Caco-2 (cell line): ENCODE results near the gene TMEM184C. TPM values are rescaled to one million over a fixed set of nuclear protein-coding genes. Genes with fewer than 3 reads are reported as not detected.

Source experiments
- BruUV-seq: library from RNA; stranded (reverse); fragments of 400-500 nt; replicated peaks from 2 replicates; lab custom pipeline; 2021; lab: Mats Ljungman, UMichigan
- CTCF ChIA-PET: fragments of 300-600 bp; sonication (Branson Sonifier 250); formaldehyde crosslinking; loops from one replicate; lab custom pipeline; 2022; ENCODE audit warnings: antibody characterized with exemption; lab: Charles Lee
- POLR2A ChIA-PET: fragments of 300-600 bp; sonication (Branson Sonifier 250); formaldehyde crosslinking; loops from one replicate; lab custom pipeline; 2022; ENCODE audit warnings: antibody characterized with exemption; lab: Charles Lee
- DNase-seq, 2 experiments: peaks; one replicate each; pipeline versions ENCODE4 v3.0.0 to v3.0.0-alpha.2; 2020 to 2022
- H3K27me3 ChIP-seq: replicated peaks from 2 replicates; pipeline ENCODE4 v1.6.0; 2011; ENCODE audit warnings: low read length; ENCODE audit not compliant: control insufficient read depth, insufficient read depth
- H3K36me3 ChIP-seq: 2 replicates; pipeline ENCODE4 v1.5.1; 2011; ENCODE audit warnings: low read length; ENCODE audit not compliant: control insufficient read depth, insufficient read depth
- H3K4me1 ChIP-seq: fragments of 250-450 bp; sonication (Bioruptor Pico); 2 replicates; pipeline ENCODE4 v1.5.1; 2020; ENCODE audit warnings: mild to moderate bottlenecking
- H3K4me3 ChIP-seq: 2 replicates; pipeline ENCODE4 v1.5.1; 2011; ENCODE audit warnings: low read depth, mild to moderate bottlenecking, control low read depth, low read length
- H3K9me3 ChIP-seq: fragments of 250-450 bp; sonication (Bioruptor Pico); 2 replicates; pipeline ENCODE4 v1.5.1; 2020; ENCODE audit warnings: mild to moderate bottlenecking, moderate library complexity
- H3K27ac Mint-ChIP-seq: one replicate; pipeline ENCODE4 v1.8.0; 2022; ENCODE audit warnings: mixed read lengths; ENCODE audit not compliant: unreplicated experiment
- H3K27me3 Mint-ChIP-seq: one replicate; pipeline ENCODE4 v1.8.0; 2022; ENCODE audit warnings: mixed read lengths; ENCODE audit not compliant: insufficient read depth, unreplicated experiment
- H3K36me3 Mint-ChIP-seq: one replicate; pipeline ENCODE4 v1.8.0; 2022; ENCODE audit warnings: mild to moderate bottlenecking, mixed read lengths; ENCODE audit not compliant: insufficient read depth, unreplicated experiment
- H3K4me1 Mint-ChIP-seq: one replicate; pipeline ENCODE4 v1.8.0; 2022; ENCODE audit warnings: low read depth, mixed read lengths; ENCODE audit not compliant: unreplicated experiment
- H3K4me3 Mint-ChIP-seq: one replicate; pipeline ENCODE4 v1.8.0; 2022; ENCODE audit warnings: mild to moderate bottlenecking, moderate library complexity, mixed read lengths; ENCODE audit not compliant: unreplicated experiment
- H3K9me3 Mint-ChIP-seq: one replicate; pipeline ENCODE4 v1.8.0; 2022; ENCODE audit warnings: mixed read lengths; ENCODE audit not compliant: unreplicated experiment
- CTCF ChIP-seq, 2 experiments: fragments of 200-600 bp in 1 of 2; IDR thresholded peaks; 1 replicate in 1 of 2; 2 replicates in 1 of 2; pipeline versions ENCODE4 v1.5.1 to v1.8.0; 2011 to 2022; ENCODE audit warnings: antibody characterized with exemption in 1 of 2, control low read depth in 1 of 2, inconsistent platforms in 1 of 2, low read depth in 1 of 2, low read length in 1 of 2, mild to moderate bottlenecking in 1 of 2, moderate library complexity in 1 of 2; ENCODE audit not compliant: insufficient read depth in 1 of 2, severe bottlenecking in 1 of 2, unreplicated experiment in 1 of 2
- intact Hi-C: fragments of 100-400 bp; cut with micrococcal nuclease; formaldehyde crosslinking; loops from one replicate; pipeline ENCODE4 v1.10.0; 2022; ENCODE audit not compliant: unreplicated experiment
- total RNA-seq: library from RNA; stranded (reverse); gene quantifications from 2 replicates; pipeline ENCODE4 v1.2.3, GENCODE V29; 2022

The TMEM184C gene
- total RNA-seq, 1 experiment from 2014 or later = 36.2 TPM

GRCh38 chr4:147714575-147715401 is 97.6 kb downstream of the TMEM184C start:
- Histone ChIP-seq H3K36me3 (no peaks in the 10 kb centered on the region), H3K4me1 (no peaks in the 10 kb centered on the region), H3K9me3 (no peaks in the 10 kb centered on the region), H3K27me3 (no peaks in the 10 kb centered on the region), H3K4me3 (no peak overlapping the region)
- ChIA-PET POLR2A (no interaction called here), CTCF (interaction anchor here (1.0 kb wide), 1 partner anchor 152 kb away, joined by 3 read pairs; no protein-coding TSS in a partner anchor)
- intact Hi-C loops = no loop called here
- DNase-seq = no peak
- Mint-ChIP-seq H3K4me3 (no peak overlapping the region), H3K9me3 (no peaks in the 10 kb centered on the region), H3K27ac (no peak overlapping the region), H3K36me3 (no peaks in the 10 kb centered on the region), H3K4me1 (peaks cover 18% of the 10 kb centered on the region), H3K27me3 (no peaks in the 10 kb centered on the region)
- TF ChIP-seq CTCF (IDR thresholded peaks at IDR 0.05; ENCODE audit: insufficient read depth in 1 of 2, low read depth in 1 of 2, low read length in 1 of 2, severe bottlenecking in 1 of 2, unreplicated experiment in 1 of 2) = no peak
- BruUV-seq = no TSS peak

GRCh38 chr4:147717878-147718277 is 100.7 kb downstream of the TMEM184C start:
- no TSS peak for BruUV-seq
- H3K36me3 ChIP-seq = no peaks in the 10 kb centered on the region

More at GRCh38 chr4:147717878-147718277, 100.7 kb downstream of the TMEM184C start:
- Histone ChIP-seq H3K27me3 (no peaks in the 10 kb centered on the region), H3K9me3 (no peaks in the 10 kb centered on the region), H3K4me1 (no peaks in the 10 kb centered on the region), H3K4me3 (no peak overlapping the region)
- Mint-ChIP-seq H3K4me3 (no peak overlapping the region), H3K4me1 (peaks cover 18% of the 10 kb centered on the region), H3K27ac (no peak overlapping the region), H3K9me3 (no peaks in the 10 kb centered on the region), H3K27me3 (no peaks in the 10 kb centered on the region), H3K36me3 (no peaks in the 10 kb centered on the region)
- no peak for TF ChIP-seq CTCF (IDR thresholded peaks at IDR 0.05; ENCODE audit: insufficient read depth in 1 of 2, low read depth in 1 of 2, low read length in 1 of 2, severe bottlenecking in 1 of 2, unreplicated experiment in 1 of 2)
- intact Hi-C loops = no loop called here
- ChIA-PET POLR2A (no interaction called here), CTCF (no interaction called here)
- no peak for DNase-seq

Other genes with a start within 250 kb of the TMEM184C start
- gene EDNRA, start 136.3 kb upstream of the TMEM184C start, total RNA-seq = 0.58 and 0.73 TPM in 2 replicates
- gene PRMT9, start 66.8 kb downstream of the TMEM184C start, total RNA-seq = 7.5 and 8.6 TPM in 2 replicates
- 33.2 and 36.6 TPM in 2 replicates for gene ARHGAP10, start 114.7 kb downstream of the TMEM184C start, total RNA-seq